GM12878 (cell line): ENCODE measurements around the gene H6PD. TPM values are rescaled to one million over a fixed set of nuclear protein-coding genes. Genes with fewer than 3 reads are reported as not detected.

Experiments
- CBFB ChIP-seq: IDR thresholded peaks from 2 replicates; pipeline ENCODE4 v1.6.1; 2016; ENCODE audit warnings: antibody characterized with exemption, low read depth
- CEBPB ChIP-seq, 2 experiments: fragments of 150-350 bp in 1 of 2; IDR thresholded peaks; 2 replicates each; pipeline ENCODE4 v1.6.1; 2012 to 2014; ENCODE audit warnings: low read depth in 2 of 2, low read length in 2 of 2, borderline replicate concordance in 1 of 2, inconsistent platforms in 1 of 2
- CEBPZ ChIP-seq: fragments of 150-350 bp; IDR thresholded peaks from 2 replicates; pipeline ENCODE4 v1.6.1; 2016; ENCODE audit warnings: low read depth, low read length
- FOXM1 ChIP-seq: IDR thresholded peaks from 2 replicates; pipeline ENCODE4 v1.6.1; 2012; ENCODE audit warnings: low read depth, mild to moderate bottlenecking, inconsistent platforms, low read length, moderate library complexity
- HDGF ChIP-seq: fragments of 450-650 bp; IDR thresholded peaks from 2 replicates; pipeline ENCODE4 v1.6.1; 2016; ENCODE audit warnings: antibody characterized with exemption
- JUND ChIP-seq: IDR thresholded peaks from 2 replicates; pipeline ENCODE4 v1.6.1; 2012; ENCODE audit warnings: low read depth, mild to moderate bottlenecking, low read length, improper control_type of control experiment, moderate library complexity
- KAT2A ChIP-seq: conservative IDR thresholded peaks from 2 replicates; pipeline ENCODE4 v1.6.1; 2011; ENCODE audit warnings: low read depth, low read length; ENCODE audit not compliant: control insufficient read depth
- MLLT1 ChIP-seq: fragments of 450-650 bp; IDR thresholded peaks from 2 replicates; pipeline ENCODE4 v1.6.1; 2016; ENCODE audit warnings: mild to moderate bottlenecking
- MYC ChIP-seq: IDR thresholded peaks from 2 replicates; pipeline ENCODE4 v1.6.1; 2011; ENCODE audit warnings: mild to moderate bottlenecking, low read length, moderate library complexity, inconsistent platforms; ENCODE audit not compliant: insufficient read depth, insufficient replicate concordance, insufficient read length, severe bottlenecking
- NFYB ChIP-seq: IDR thresholded peaks from 2 replicates; pipeline ENCODE4 v1.6.1; 2011; ENCODE audit warnings: low read depth, mild to moderate bottlenecking, low read length, improper control_type of control experiment, moderate library complexity; ENCODE audit not compliant: insufficient read depth
- PRDM15 ChIP-seq: fragments of 450-650 bp; formaldehyde crosslinking; IDR thresholded peaks from 2 replicates; pipeline ENCODE4 v1.4.0; 2020; ENCODE audit warnings: mild to moderate bottlenecking, moderate library complexity
- SMC3 ChIP-seq: IDR thresholded peaks from 2 replicates; pipeline ENCODE4 v1.6.1; 2011; ENCODE audit warnings: low read length, improper control_type of control experiment, borderline replicate concordance
- SP1 ChIP-seq: IDR thresholded peaks from one replicate; pipeline ENCODE4 v1.6.1; 2011; ENCODE audit warnings: low read depth, low read length
- SREBF2 ChIP-seq: IDR thresholded peaks from 2 replicates; pipeline ENCODE4 v1.6.1; 2012; ENCODE audit warnings: mild to moderate bottlenecking, low read length
- SRF ChIP-seq, 2 experiments: IDR thresholded peaks; 2 replicates each; pipeline ENCODE4 v1.6.1; 2011; ENCODE audit warnings: low read depth in 2 of 2, low read length in 2 of 2, mild to moderate bottlenecking in 1 of 2, moderate library complexity in 1 of 2
- ZNF207 ChIP-seq: fragments of 450-650 bp; IDR thresholded peaks from 2 replicates; pipeline ENCODE4 v1.6.1; 2014; ENCODE audit warnings: antibody characterized with exemption, mild to moderate bottlenecking, borderline replicate concordance
- ZSCAN29 ChIP-seq: fragments of 450-650 bp; IDR thresholded peaks from 2 replicates; pipeline ENCODE4 v1.6.1; 2017; ENCODE audit warnings: mild to moderate bottlenecking, moderate library complexity
- polyA plus RNA-seq, 11 experiments: library from polyadenylated mRNA; depleted of rRNA in 4 of 11; unstranded in 6 of 11; stranded (reverse) in 5 of 11; fragments of >200 nt; fragmentation: Nextera tagmentation in 4 of 11; fragmentation: Illumina TruSeq in 1 of 11; extraction: Ambion mirVana in 4 of 11; extraction: Trizol in 1 of 11; gene quantifications; 1 replicate in 1 of 11; 2 replicates in 10 of 11; pipeline versions ENCODE4 v1.2.1 to v1.2.3, GENCODE V29; 2011 to 2016; ENCODE audit warnings: inconsistent platforms in 2 of 11, missing spikeins in 2 of 11, low read depth in 1 of 11
- total RNA-seq, 4 experiments: library from RNA; depleted of rRNA in 3 of 4; stranded (reverse); fragments of >200 nt in 3 of 4; fragmentation: Illumina TruSeq in 1 of 4; extraction: Trizol in 1 of 4; gene quantifications; 2 replicates each; pipeline versions ENCODE4 v1.2.1 to v1.2.3, GENCODE V29; 2013 to 2021
- TF ChIP-seq, protein P1 (sequence below): fragments of 450-650 bp; IDR thresholded peaks from 2 replicates; pipeline ENCODE4 v1.6.1; 2016; ENCODE audit warnings: mild to moderate bottlenecking, moderate library complexity, borderline replicate concordance

Gene H6PD
- total and polyA plus RNA-seq, 10 of the 15 experiments (the other 5 are each of a cell fraction or from before 2014, with no cell fraction given), result 1.2 to 20.7 (median 7.7) TPM

DNA sequence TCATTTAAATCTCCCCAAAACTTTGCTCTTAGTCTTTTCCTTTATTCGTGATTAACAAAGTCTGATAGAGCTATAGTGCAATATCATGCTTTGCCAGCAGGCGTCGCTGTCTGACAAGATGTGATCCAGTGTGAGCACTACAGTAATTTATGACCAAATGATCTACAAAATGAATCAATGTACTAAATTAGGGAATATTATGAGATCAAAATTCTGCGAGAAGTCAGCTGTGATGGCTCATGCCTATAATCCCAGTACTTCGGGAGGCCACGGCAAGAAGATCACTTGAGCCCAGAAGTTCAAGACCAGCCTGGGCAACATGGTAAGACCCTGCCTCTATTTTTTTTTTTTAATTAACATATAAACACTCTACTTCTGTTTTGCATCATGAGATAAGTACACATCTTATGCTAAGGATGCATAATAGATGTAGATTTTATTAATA is 54.5 kb downstream of the H6PD start (continued):
- TF ChIP-seq ZNF207 (no peak), SREBF2 (no peak), NFYB (no peak), FOXM1 (0 out of 2 replicates have a peak, but pooled peaks have one; percentile 55), SP1 (no peak), CEBPZ (no peak), PRDM15 (CRISPR knock-in tag) (no peak), HDGF (no peak), CBFB (no peak), MLLT1 (no peak), SRF (IDR thresholded peaks at IDR 0.05; ENCODE audit: low read depth in 2 of 2, low read length in 2 of 2) (no peak), KAT2A (no peak), MYC (no peak), SMC3 (peak; percentile 96), CEBPB (IDR thresholded peaks at IDR 0.05; ENCODE audit: borderline replicate concordance in 1 of 2, low read depth in 2 of 2, low read length in 2 of 2) (no peak), ZSCAN29 (no peak), JUND (no peak)
- TF ChIP-seq, protein P1, sequence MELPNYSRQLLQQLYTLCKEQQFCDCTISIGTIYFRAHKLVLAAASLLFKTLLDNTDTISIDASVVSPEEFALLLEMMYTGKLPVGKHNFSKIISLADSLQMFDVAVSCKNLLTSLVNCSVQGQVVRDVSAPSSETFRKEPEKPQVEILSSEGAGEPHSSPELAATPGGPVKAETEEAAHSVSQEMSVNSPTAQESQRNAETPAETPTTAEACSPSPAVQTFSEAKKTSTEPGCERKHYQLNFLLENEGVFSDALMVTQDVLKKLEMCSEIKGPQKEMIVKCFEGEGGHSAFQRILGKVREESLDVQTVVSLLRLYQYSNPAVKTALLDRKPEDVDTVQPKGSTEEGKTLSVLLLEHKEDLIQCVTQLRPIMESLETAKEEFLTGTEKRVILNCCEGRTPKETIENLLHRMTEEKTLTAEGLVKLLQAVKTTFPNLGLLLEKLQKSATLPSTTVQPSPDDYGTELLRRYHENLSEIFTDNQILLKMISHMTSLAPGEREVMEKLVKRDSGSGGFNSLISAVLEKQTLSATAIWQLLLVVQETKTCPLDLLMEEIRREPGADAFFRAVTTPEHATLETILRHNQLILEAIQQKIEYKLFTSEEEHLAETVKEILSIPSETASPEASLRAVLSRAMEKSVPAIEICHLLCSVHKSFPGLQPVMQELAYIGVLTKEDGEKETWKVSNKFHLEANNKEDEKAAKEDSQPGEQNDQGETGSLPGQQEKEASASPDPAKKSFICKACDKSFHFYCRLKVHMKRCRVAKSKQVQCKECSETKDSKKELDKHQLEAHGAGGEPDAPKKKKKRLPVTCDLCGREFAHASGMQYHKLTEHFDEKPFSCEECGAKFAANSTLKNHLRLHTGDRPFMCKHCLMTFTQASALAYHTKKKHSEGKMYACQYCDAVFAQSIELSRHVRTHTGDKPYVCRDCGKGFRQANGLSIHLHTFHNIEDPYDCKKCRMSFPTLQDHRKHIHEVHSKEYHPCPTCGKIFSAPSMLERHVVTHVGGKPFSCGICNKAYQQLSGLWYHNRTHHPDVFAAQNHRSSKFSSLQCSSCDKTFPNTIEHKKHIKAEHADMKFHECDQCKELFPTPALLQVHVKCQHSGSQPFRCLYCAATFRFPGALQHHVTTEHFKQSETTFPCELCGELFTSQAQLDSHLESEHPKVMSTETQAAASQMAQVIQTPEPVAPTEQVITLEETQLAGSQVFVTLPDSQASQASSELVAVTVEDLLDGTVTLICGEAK, result no peak
